T1000 (cell line): ENCODE measurements around the gene TM9SF4.
"Not testable (repeated sequence)": the region's sequence is repeated elsewhere in the genome, so short reads cannot be mapped to it uniquely, and the experiment has no call there.

Experiments used
- DNase-seq: peaks from one replicate; lab custom pipeline; 2025; ENCODE audit warnings: mixed read lengths; lab: John Stamatoyannopoulos, UW

Gene TM9SF4

GRCh38 chr20:32189691-32190615 is 80.4 kb downstream of the TM9SF4 start:
- DNase-seq, result no peak

GRCh38 chr20:32190616-32191415 is 81.3 kb downstream of the TM9SF4 start:
- no peak for DNase-seq

GRCh38 chr20:32191422-32191821 is 81.9 kb downstream of the TM9SF4 start:
- DNase-seq, result no peak

- no peak for DNase-seq
These were observed 82.4 kb downstream of the TM9SF4 start for GRCh38 chr20:32191873-32192272.

GRCh38 chr20:32192698-32193097 is 83.2 kb downstream of the TM9SF4 start:
- no peak for DNase-seq

GRCh38 chr20:32193336-32193735 is 83.8 kb downstream of the TM9SF4 start:
- DNase-seq, result not testable (repeated sequence)

GRCh38 chr20:32193996-32194395 is 84.5 kb downstream of the TM9SF4 start:
- no peak for DNase-seq

GRCh38 chr20:32195581-32195980 is 86.1 kb downstream of the TM9SF4 start:
- no peak for DNase-seq

GRCh38 chr20:32196613-32197012 is 87.1 kb downstream of the TM9SF4 start:
- DNase-seq, result not testable (repeated sequence)

GRCh38 chr20:32197136-32197535 is 87.6 kb downstream of the TM9SF4 start:
- DNase-seq, result not testable (repeated sequence)

GRCh38 chr20:32199006-32199405 is 89.5 kb downstream of the TM9SF4 start:
- DNase-seq, result no peak

GRCh38 chr20:32201296-32201976 is 91.9 kb downstream of the TM9SF4 start:
- DNase-seq, result no peak

GRCh38 chr20:32201977-32202363 is 92.5 kb downstream of the TM9SF4 start:
- no peak for DNase-seq

- DNase-seq, result no peak
These were observed 94.1 kb downstream of the TM9SF4 start for GRCh38 chr20:32203356-32204204.

GRCh38 chr20:32204205-32205109 is 94.9 kb downstream of the TM9SF4 start:
- DNase-seq, result no peak

GRCh38 chr20:32205110-32205842 is 95.8 kb downstream of the TM9SF4 start:
- no peak for DNase-seq

GRCh38 chr20:32205843-32206759 is 96.6 kb downstream of the TM9SF4 start:
- no peak for DNase-seq
